WTC11 (cell line): Measurements from ENCODE around the gene COL26A1. TPM values are rescaled to one million over a fixed set of nuclear protein-coding genes. Genes with fewer than 3 reads are reported as not detected.

Source experiments
- ATAC-seq: fragments of 200-7000 bp; cut with Tn5 transposase; 2 replicates; pipeline ENCODE4 v1.10.0; 2021; ENCODE audit warnings: mild to moderate bottlenecking, moderate library complexity
- CTCF ChIA-PET: fragments of 300-600 bp; sonication (Branson Sonifier 250); formaldehyde crosslinking; loops from one replicate; lab custom pipeline; 2021; ENCODE audit warnings: antibody characterized with exemption; lab: Charles Lee
- POLR2A ChIA-PET: fragments of 350-600 bp; sonication (Branson Sonifier 250); formaldehyde crosslinking; loops from one replicate; lab custom pipeline; 2021; ENCODE audit warnings: antibody characterized with exemption; lab: Charles Lee
- DNase-seq: peaks from one replicate; pipeline ENCODE4 v3.0.0; 2021; ENCODE audit warnings: low spot score
- H3K27ac Mint-ChIP-seq: 2 replicates; pipeline ENCODE4 v1.8.0; 2021; ENCODE audit warnings: mixed read lengths
- H3K27me3 Mint-ChIP-seq: 2 replicates; pipeline ENCODE4 v1.8.0; 2021; ENCODE audit warnings: low read depth, mild to moderate bottlenecking, moderate library complexity, mixed read lengths
- H3K36me3 Mint-ChIP-seq: 2 replicates; pipeline ENCODE4 v1.8.0; 2021; ENCODE audit warnings: mixed read lengths
- H3K4me1 Mint-ChIP-seq: 2 replicates; pipeline ENCODE4 v1.8.0; 2022; ENCODE audit warnings: mixed read lengths
- H3K4me3 Mint-ChIP-seq: 2 replicates; pipeline ENCODE4 v1.8.0; 2021; ENCODE audit warnings: mild to moderate bottlenecking, moderate library complexity, mixed read lengths
- H3K9me3 Mint-ChIP-seq: 2 replicates; pipeline ENCODE4 v1.8.0; 2021; ENCODE audit warnings: mixed read lengths
- CDX4 ChIP-seq: fragments of 250-450 bp; sonication (Bioruptor Pico); IDR thresholded peaks from 2 replicates; pipeline ENCODE4 v1.9.0; 2021; ENCODE audit warnings: moderate library complexity, mild to moderate bottlenecking, inconsistent platforms, borderline replicate concordance
- E2F1 ChIP-seq: sonication (generic); formaldehyde crosslinking; IDR thresholded peaks from 2 replicates; pipeline ENCODE4 v1.8.0; 2022; ENCODE audit warnings: mild to moderate bottlenecking, missing genetic modification reagents
- E2F5 ChIP-seq: sonication (generic); formaldehyde crosslinking; IDR thresholded peaks from 2 replicates; pipeline ENCODE4 v1.8.1; 2022; ENCODE audit warnings: mild to moderate bottlenecking, moderate library complexity, missing genetic modification reagents
- FOXP4 ChIP-seq: sonication (generic); formaldehyde crosslinking; IDR thresholded peaks from 2 replicates; pipeline ENCODE4 v1.8.0; 2022; ENCODE audit warnings: mild to moderate bottlenecking, missing genetic modification reagents
- HMGXB4 ChIP-seq: sonication (generic); formaldehyde crosslinking; IDR thresholded peaks from 2 replicates; pipeline ENCODE4 v1.8.1; 2023; ENCODE audit warnings: mild to moderate bottlenecking, moderate library complexity, missing genetic modification reagents
- IRF2 ChIP-seq: sonication (generic); formaldehyde crosslinking; IDR thresholded peaks from 2 replicates; pipeline ENCODE4 v1.8.0; 2022; ENCODE audit warnings: low read depth, missing genetic modification reagents, borderline replicate concordance
- JAZF1 ChIP-seq: fragments of 250-450 bp; sonication (Bioruptor Pico); IDR thresholded peaks from 2 replicates; pipeline ENCODE4 v1.9.0; 2021; ENCODE audit warnings: moderate library complexity, mild to moderate bottlenecking, inconsistent platforms
- MYBL2 ChIP-seq: sonication (generic); formaldehyde crosslinking; IDR thresholded peaks from 2 replicates; pipeline ENCODE4 v1.8.1; 2023; ENCODE audit warnings: mild to moderate bottlenecking, moderate library complexity, missing genetic modification reagents
- NFATC4 ChIP-seq: fragments of 250-450 bp; sonication (Bioruptor Pico); IDR thresholded peaks from 2 replicates; pipeline ENCODE4 v1.9.0; 2021; ENCODE audit warnings: mild to moderate bottlenecking
- SMAD3 ChIP-seq: sonication (generic); formaldehyde crosslinking; IDR thresholded peaks from 2 replicates; pipeline ENCODE4 v1.8.0; 2022; ENCODE audit warnings: missing genetic modification reagents, mild to moderate bottlenecking, borderline replicate concordance
- SP1 ChIP-seq: sonication (generic); formaldehyde crosslinking; conservative IDR thresholded peaks from 2 replicates; pipeline ENCODE4 v1.8.1; 2022; ENCODE audit warnings: missing genetic modification reagents
- ZNF138 ChIP-seq: sonication (generic); formaldehyde crosslinking; conservative IDR thresholded peaks from 2 replicates; pipeline ENCODE4 v1.8.1; 2022; ENCODE audit warnings: mild to moderate bottlenecking, moderate library complexity, missing genetic modification reagents
- ZNF423 ChIP-seq: fragments of 250-450 bp; sonication (Bioruptor Pico); IDR thresholded peaks from 2 replicates; pipeline ENCODE4 v2.1.2; 2022; ENCODE audit warnings: mild to moderate bottlenecking, moderate library complexity
- ZNF532 ChIP-seq: fragments of 250-450 bp; sonication (Bioruptor Pico); IDR thresholded peaks from 2 replicates; pipeline ENCODE4 v1.9.0; 2021; ENCODE audit warnings: mild to moderate bottlenecking, borderline replicate concordance
- total RNA-seq: library from RNA; stranded (reverse); gene quantifications from 3 replicates; pipeline ENCODE4 v1.2.3, GENCODE V29; 2021

The COL26A1 gene
- total RNA-seq, 1 experiment from 2014 or later = 64.4 TPM

- no peak for TF ChIP-seq MYBL2 (CRISPR knock-in tag)
- no peak for TF ChIP-seq IRF2 (CRISPR knock-in tag)
- no peak for TF ChIP-seq CDX4
- TF ChIP-seq JAZF1 = no peak
- TF ChIP-seq ZNF138 (CRISPR knock-in tag) = no peak
- no peak for TF ChIP-seq ZNF532
Observed at GRCh38 chr7:101518336-101518735, 155.7 kb downstream of the COL26A1 start (continued).

- H3K9me3 Mint-ChIP-seq = 0 out of 2 replicates have a peak, but pooled peaks cover 4% of the 10 kb centered on the region
- H3K4me3 Mint-ChIP-seq = no peak overlapping the region
- no peak for TF ChIP-seq ZNF423 (CRISPR knock-in tag)
- no peak for TF ChIP-seq E2F1 (CRISPR knock-in tag)
- TF ChIP-seq HMGXB4 (CRISPR knock-in tag) = no peak
- no peak for TF ChIP-seq E2F5 (CRISPR knock-in tag)
- no peak for TF ChIP-seq SP1 (CRISPR knock-in tag)
- TF ChIP-seq SMAD3 (CRISPR knock-in tag) = no peak
- no peak for TF ChIP-seq FOXP4 (CRISPR knock-in tag)
- no peak for TF ChIP-seq NFATC4 (CRISPR knock-in tag)
- H3K27me3 Mint-ChIP-seq = no peaks in the 10 kb centered on the region
- no peaks in the 10 kb centered on the region; the same call in 1 of the 2 replicates for H3K36me3 Mint-ChIP-seq
- DNase-seq = no peak
- peaks cover 18% of the 10 kb centered on the region for H3K4me1 Mint-ChIP-seq
- no peak for ATAC-seq
- POLR2A ChIA-PET = no interaction called here
- no peak overlapping the region for H3K27ac Mint-ChIP-seq
- CTCF ChIA-PET = interaction anchor here (0.5 to 2.7 kb wide), 4 partner anchors 11 to 760 kb away, joined by 3 to 10 read pairs (median 4); no protein-coding TSS in a partner anchor
Observed at GRCh38 chr7:101519324-101520023, 156.8 kb downstream of the COL26A1 start.
